ENCODE results near the gene UAP1.

DNA sequence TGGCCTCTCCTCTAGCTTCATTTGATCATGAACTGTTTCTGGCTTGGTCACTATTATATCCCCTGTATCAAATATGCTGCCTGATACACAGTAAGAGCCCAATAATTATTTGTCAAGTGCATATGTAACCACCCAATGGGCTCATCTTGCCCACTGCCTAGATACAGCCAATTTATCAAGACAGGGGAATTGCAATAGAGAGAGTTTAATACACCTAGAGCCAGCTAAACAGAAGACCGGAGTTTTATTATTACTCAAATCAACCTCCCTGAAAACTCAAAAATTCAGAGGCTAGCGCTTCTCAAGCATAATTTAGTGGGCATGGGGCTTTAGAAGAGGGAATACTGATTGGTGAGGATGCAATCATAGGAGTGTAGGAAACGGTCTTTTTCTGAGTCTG, 18.3 kb upstream of the UAP1 start:
- no peak for TF ChIP-seq REST (IDR thresholded peaks at IDR 0.05; ENCODE audit: low read depth)
- no peak for TF ChIP-seq EP300 (IDR thresholded peaks at IDR 0.05; ENCODE audit: borderline replicate concordance)
- no peak for TF ChIP-seq TAF1 (IDR thresholded peaks at IDR 0.05; ENCODE audit: low read depth)
- no peak for TF ChIP-seq MAX (IDR thresholded peaks at IDR 0.05)
- no peak for TF ChIP-seq USF1 (IDR thresholded peaks at IDR 0.05)
- TF ChIP-seq ZBTB7A (IDR thresholded peaks at IDR 0.05; ENCODE audit: low read depth) = no peak
- TF ChIP-seq CEBPB (IDR thresholded peaks at IDR 0.05) = no peak
- TF ChIP-seq RAD21 (IDR thresholded peaks at IDR 0.05; ENCODE audit: low read depth) = no peak
- no peak for TF ChIP-seq CREB1 (IDR thresholded peaks at IDR 0.05; ENCODE audit: low read depth)
- TF ChIP-seq YY1 (IDR thresholded peaks at IDR 0.05; ENCODE audit: low read depth) = no peak
- no peak for TF ChIP-seq FOXM1 (IDR thresholded peaks at IDR 0.05; ENCODE audit: borderline replicate concordance, low read depth)

All from Ishikawa (cell line).